A549 (cell line): Measurements from ENCODE around the gene AMY2A.
"Not testable (repeated sequence)": the region's sequence is repeated elsewhere in the genome, so short reads cannot be mapped to it uniquely, and the experiment has no call there.

Source experiments
- CHD4 ChIP-seq: fragments of 200-600 bp; sonication (generic); IDR thresholded peaks from 2 replicates; pipeline ENCODE4 v1.6.1; 2016; ENCODE audit warnings: antibody characterized with exemption, mild to moderate bottlenecking, borderline replicate concordance
- MAZ ChIP-seq: fragments of 150-350 bp; IDR thresholded peaks from 2 replicates; pipeline ENCODE4 v1.6.1; 2014; ENCODE audit warnings: antibody characterized with exemption, low read depth, low read length, borderline replicate concordance
- POLR2A ChIP-seq: IDR thresholded peaks from 2 replicates; pipeline ENCODE4 v1.6.1; 2012; ENCODE audit warnings: mild to moderate bottlenecking, low read length
- RCOR1 ChIP-seq: fragments of 150-350 bp; IDR thresholded peaks from 2 replicates; pipeline ENCODE4 v1.6.1; 2014; ENCODE audit warnings: antibody characterized with exemption, low read length, low read depth
- TF ChIP-seq, protein P1 (sequence below): fragments of >200 bp; sonication (Bioruptor Twin); formaldehyde crosslinking; IDR thresholded peaks from 3 replicates; pipeline ENCODE4 v1.5.1; 2016
- TF ChIP-seq, protein P2 (sequence below): fragments of 150-350 bp; IDR thresholded peaks from 2 replicates; pipeline ENCODE4 v1.6.1; 2014; ENCODE audit warnings: low read depth, mild to moderate bottlenecking, low read length

DNA sequence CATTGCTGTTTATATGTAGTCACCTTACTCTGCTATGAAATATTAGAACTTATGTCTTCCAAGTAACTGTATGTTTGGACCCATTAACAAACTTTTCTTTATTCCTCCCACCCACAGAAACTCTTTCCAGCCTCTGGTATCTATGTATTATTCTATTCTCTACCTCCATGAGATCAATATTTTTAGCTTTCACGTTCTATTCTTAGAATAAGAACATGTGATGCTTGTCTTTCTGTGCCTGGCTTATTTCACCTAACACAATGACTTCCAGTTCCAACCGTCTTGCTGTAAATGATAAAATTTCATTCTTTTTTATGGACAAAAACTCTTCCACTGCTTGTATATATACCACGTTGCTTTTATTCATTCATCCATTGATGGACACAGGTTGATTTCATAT is 24.0 kb downstream of the AMY2A start:
- TF ChIP-seq, protein P1, sequence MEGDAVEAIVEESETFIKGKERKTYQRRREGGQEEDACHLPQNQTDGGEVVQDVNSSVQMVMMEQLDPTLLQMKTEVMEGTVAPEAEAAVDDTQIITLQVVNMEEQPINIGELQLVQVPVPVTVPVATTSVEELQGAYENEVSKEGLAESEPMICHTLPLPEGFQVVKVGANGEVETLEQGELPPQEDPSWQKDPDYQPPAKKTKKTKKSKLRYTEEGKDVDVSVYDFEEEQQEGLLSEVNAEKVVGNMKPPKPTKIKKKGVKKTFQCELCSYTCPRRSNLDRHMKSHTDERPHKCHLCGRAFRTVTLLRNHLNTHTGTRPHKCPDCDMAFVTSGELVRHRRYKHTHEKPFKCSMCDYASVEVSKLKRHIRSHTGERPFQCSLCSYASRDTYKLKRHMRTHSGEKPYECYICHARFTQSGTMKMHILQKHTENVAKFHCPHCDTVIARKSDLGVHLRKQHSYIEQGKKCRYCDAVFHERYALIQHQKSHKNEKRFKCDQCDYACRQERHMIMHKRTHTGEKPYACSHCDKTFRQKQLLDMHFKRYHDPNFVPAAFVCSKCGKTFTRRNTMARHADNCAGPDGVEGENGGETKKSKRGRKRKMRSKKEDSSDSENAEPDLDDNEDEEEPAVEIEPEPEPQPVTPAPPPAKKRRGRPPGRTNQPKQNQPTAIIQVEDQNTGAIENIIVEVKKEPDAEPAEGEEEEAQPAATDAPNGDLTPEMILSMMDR: not testable (repeated sequence)
- not testable (repeated sequence) for TF ChIP-seq RCOR1, MAZ, POLR2A, CHD4
- TF ChIP-seq, protein P2, sequence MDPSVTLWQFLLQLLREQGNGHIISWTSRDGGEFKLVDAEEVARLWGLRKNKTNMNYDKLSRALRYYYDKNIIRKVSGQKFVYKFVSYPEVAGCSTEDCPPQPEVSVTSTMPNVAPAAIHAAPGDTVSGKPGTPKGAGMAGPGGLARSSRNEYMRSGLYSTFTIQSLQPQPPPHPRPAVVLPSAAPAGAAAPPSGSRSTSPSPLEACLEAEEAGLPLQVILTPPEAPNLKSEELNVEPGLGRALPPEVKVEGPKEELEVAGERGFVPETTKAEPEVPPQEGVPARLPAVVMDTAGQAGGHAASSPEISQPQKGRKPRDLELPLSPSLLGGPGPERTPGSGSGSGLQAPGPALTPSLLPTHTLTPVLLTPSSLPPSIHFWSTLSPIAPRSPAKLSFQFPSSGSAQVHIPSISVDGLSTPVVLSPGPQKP: not testable (repeated sequence)
